Measurements from ENCODE around the gene FGGY.
"Not testable (repeated sequence)": the region's sequence is repeated elsewhere in the genome, so short reads cannot be mapped to it uniquely, and the experiment has no call there.

Gene FGGY

DNA sequence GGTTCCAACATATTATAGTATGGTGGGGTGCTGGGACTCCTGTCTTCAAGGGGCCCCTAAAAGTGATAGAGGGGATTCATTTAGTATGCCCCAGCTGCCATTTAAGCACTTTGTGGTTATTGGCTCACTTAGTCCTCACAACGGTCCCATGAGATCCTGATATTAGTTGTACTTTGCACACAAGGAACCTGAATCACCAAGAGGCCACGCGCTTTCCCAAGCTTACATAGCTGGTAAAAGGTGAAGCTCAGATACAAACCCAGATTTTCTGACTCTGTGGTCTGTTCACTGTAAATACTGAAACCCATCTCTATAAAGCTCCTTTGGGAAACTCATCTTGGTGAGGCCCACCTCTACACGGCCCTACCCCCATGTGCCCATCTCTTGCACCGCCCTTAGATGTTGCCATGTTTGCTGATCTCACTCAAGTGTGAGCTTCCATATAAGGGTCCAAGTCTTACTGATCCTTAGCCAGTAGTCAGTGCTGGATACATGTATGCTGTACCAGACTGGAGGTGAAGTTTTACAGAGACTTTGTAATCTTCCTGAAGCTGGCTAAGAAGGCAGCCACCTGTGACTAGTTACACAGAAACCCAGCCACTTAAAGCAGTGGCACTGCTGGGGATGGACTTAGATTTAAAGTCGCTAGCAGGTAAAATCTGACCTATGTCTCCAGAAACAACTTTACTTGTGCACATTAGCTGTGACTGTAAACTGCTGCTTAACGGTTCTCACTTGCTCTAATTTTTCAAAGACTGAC is 393.5 kb downstream of the FGGY start:
- no peak for DNase-seq

DNA sequence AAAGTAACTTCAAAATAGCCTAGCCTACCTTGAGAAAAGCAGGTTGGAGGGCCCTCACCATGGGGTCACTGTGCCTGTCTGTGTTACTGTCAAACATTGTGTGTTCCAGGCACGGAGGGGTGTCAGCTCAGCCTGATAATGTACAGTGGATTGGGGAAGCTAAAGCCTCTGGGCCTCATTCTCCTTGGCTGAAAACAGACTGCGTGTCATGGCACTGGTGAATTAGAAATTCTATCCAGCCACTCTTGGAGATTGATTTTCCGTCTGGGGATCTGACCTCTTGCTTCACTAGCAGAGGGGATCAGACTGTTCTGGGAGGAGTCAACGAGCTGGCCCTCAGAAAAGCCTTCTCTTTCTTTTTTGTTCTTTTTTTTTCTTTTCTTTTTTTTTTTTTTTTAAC is 394.4 kb downstream of the FGGY start:
- no peak for DNase-seq

DNA sequence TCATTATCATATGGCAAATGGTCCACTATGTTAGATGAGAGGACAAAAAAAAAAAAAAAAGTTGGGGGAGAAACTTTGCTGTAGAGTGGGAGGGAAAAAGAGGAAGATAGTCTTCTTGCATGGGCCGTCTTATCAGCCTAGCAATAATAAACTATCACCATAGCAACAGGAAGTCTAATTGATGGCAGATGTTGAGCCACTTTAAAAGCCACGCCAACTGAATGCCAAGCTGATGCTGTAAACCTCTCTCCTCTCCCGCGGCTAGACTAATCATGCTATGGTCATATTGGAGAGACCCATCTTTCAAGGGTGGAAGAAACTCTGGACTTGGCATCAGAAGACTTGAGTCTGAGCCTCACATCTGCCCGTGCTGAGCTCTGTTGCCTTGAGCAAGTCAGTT is 395.7 kb downstream of the FGGY start:
- no peak for DNase-seq

DNA sequence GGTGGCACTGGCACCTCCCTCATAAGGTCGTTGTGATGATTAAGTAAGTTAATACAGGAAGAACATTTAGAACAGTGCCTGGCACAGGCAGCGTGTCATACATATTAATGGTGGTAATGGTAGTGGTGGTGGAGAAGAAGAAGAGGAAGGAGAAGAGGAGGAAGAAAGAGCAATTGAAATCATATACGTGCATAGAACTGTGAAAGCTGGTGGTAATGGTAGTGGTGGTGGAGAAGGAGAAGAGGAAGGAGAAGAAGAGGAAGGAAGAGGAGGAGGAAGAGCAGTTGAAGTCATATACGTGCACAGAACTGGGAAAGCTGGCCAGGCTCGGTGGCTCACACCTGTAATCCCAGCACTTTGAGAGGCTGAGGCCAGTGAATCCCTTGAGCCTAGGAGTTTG is 396.5 kb downstream of the FGGY start:
- DNase-seq: no peak

DNA sequence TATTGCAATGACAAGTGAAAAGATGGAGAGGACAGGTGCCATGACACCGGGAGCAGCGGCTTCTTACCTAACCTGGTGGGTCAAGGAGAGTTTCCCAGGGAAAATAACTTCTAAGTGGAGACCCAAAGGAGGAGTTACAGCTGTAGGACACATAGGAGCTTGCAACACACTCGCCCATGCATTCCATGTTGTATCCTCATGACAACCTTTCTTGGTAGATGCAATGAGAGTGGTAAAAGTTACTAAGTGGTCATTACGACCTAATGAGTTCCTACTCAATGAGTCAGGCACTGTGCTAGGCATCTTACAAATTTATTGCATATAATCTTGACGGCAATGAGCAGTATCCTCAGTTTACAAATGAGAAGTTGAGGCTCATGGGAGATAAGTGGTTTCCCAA is 398.4 kb downstream of the FGGY start:
- no peak for DNase-seq

DNA sequence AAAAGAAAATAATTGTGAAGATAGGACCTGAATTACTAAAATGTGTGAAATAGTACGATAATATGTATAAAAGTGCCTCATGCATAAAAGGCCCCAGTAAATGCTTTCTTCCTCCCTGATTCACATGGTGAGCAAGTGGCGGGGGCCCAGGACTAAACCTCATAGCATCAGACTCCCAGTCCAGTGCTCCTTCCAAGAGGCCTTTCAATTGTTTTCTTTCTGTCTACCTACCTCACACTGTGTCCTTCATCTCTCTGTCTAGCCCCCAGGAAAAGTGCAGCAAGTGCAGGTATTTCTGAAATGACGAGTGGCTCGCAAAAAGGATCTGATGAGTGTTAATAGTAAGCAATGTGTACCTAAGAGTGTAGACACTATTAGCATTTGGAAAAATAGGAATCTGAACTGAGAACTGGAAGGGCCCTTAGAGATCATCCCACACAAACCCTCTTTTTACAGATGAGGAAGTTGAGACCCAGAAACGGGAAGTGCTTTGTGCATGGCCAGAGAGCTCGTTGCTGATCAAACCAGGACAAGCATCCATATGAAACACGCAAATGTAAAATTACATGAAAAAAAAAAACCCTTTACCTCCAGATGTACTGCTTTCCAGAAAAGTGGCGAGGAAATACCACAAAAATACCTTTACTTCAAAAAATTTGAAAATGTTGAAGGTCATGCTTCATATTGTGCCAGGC is 399.7 kb downstream of the FGGY start:
- peak; percentile 47 for DNase-seq

DNA sequence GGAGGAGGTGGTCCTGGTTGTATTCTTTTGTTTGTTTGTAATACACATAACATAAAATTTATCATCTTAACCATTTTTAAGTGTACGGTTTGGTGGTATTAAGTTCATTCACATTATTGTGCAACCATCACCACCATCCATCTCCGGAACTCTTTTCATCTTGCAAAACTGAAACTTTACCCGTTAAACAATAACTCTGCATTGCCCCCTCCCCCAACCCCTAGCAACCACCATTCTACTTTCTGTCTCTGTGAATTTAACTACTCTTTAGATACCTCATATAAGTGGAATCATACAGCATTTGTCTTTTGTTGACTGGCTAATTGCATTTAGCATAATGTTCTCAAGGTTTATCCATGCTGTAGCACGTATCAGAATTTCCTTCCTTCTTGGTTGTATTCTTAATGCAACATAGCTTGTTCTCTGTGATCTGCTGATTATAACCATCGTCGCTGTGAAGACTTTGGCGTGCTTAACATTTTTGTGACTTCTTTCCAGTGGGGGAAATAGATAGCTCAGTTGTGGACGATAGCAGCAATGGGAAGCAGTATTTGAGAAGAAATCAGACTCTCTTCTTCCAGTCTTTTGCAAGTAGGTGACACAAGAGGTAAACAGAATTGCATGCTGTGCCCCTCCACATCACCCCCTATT is 400.4 kb downstream of the FGGY start:
- no peak for DNase-seq

DNA sequence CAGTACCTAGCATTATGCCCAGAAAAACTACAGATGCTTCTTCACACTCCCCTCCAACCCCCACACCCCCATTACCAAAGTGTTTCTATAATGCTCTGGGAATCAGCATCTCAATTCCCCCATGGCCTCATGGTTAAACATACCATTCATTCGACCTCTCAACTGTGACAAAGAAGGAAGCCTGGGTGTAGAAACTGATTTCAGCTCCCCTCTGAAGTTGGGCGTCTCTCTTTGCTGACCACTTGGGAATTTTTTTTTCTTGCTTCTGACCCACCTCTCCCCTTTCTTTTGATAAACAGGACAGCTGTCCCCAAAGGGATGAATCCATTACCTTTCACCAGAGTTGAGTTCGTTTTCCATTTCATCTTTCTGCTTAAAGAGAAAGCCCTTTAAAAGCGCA is 401.5 kb downstream of the FGGY start:
- no peak for DNase-seq

DNA sequence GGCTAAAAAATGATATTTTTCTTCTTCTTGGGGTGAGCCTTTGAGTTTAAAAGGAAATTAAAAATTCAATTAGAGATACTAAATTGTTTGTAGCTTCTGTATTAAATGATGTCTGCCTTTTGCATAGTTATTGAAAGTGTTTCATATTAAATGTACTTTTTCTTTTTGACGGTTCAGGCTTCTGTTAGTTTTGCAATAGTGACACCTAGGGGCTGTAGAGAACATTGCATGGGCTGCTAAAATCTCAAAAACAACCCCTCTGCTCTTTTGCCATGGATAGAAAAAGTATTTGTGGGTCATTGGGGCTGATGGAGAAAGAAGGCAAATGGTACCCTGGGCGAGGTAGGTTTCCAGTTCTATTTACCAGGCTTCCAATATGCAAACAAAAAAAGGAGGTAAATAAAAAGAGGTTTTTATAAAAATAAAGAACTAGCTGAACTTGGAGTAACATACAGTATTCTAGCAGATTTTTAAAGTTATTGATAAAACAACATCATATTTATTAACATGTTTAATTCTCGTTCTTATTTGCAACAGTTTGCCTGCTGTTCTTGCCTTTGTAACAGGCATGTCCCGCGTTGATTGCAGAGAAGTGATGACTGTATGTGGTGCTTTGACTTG is 402.4 kb downstream of the FGGY start:
- no peak for DNase-seq

DNA sequence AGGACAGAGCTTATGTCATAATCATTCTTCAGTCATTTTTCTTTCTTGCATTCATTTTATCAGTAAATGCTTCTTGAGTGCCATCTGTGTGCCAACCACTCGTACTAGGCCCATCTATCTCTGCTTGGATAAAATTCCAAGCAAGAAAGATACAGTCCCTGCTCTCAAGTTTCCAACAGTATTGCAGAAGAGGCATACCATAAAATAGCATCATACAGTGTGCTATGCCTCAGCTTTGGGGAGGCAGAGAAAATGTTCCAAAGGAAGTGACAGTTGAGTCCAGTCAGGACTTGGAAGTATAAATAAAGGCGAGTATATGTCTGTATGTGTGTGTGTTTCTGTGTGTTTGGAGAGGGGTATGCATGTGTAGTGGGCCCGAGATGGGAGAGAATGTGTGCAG is 404.5 kb downstream of the FGGY start:
- no peak for DNase-seq

DNA sequence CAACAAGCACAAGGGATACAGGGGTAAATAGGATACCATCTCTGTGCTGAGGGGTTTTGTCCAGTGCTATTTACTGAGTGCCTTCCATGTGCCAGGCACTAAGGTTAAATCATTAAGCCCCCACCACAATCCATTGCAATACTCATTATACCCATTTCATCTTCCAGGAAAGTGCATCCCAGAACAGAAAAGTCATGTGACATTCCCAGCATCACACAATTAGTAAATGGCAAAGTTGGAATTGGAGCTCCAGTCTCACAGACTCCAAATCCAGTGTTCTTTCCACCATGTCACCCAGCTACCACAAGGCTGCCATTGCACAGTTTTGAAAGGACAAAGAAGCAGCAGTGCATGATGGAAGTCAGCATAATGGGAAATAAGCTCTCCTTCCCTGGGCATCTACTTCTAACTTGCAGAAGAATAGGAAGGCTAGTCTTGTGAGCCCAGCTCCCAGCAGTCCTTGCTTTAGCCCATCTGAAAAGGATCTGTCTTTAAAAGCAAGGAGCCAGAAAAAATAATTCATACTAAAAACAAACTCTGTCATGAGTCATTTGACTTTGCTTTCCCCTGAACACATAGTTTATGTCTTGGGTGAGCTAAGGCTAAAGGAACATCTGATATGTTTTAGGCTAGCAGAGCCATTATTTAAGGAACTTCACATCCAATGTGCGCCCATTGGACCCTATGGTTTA is 406.5 kb downstream of the FGGY start:
- DNase-seq: no peak

DNA sequence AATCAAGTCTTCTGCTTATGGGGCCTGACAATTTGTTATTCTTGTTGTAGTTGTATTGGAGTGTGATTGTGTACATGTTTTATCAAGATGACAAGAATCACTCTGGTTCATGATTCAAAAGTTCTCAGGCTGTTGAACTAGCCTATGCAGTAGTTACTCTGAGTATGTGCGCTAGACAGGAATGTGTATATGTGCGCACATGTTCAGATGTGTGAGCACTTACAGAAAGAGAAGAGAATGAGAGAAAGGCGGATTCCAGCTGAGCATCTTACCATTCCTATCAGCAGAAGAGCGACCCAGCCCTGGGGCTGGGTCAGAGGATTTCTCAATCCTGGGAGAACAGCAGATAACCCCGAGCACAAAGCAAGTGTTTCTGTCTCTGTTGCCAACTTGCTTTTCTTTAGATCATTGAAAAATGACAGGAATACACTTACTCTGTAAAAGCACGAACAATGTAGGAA is 407.1 kb downstream of the FGGY start:
- DNase-seq: no peak

DNA sequence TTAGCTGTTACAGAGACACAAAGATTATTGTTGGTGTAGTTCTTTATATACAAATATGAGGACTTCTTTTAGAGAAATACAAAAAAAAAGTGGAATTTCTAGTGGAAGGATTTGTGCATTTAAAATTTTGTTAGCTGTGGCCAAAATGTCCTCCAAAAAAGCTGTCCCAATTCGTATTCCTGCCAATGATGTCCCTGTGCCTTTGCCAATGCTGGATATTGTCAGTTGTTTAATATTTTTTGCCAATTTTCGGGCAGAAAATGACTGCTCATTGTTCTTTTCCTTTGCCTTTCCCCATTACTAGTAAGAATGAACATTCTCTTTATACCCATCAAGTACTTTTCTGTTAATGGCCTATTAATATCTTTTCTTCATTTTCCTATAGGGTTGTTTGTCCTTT is 407.8 kb downstream of the FGGY start:
- no peak for DNase-seq

DNA sequence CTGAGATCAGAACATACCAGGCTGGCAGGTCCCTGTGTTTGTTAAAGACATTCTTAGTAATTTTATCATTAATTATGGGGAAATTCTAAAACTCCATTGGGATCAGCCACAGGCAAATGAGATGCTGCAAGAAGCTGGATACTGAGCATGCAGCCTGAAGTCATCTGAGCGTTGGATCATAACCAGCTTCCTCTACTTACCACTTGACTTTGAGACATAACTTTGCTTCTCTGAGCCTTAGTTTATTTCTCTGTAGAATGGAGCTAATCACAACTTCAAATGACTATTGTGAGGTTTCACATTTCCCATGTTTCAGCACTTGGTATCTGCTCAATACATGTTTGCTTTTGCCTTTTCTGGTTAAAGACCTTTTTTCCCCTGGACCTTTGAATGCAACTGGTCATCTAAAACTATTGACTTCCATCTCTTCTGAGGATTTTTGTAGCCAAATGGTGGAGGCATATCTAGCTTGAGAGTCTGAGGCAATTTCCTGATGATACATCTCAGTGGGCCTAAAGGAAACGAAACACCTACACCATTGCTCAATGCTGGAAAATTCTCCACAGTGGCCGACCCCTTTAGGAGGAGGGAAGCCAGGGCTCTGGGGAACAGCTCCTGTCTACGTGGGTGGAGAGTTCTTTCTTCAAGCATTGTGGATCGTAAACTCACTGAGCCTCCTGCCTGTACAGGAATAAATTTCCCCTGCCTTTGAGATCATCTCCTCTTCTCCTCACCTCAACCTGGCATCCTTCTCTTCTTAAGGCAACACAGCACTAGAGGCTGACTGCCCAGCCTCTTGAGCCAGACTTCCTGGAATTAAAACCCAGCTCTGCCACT is 408.8 kb downstream of the FGGY start:
- no peak for DNase-seq

DNA sequence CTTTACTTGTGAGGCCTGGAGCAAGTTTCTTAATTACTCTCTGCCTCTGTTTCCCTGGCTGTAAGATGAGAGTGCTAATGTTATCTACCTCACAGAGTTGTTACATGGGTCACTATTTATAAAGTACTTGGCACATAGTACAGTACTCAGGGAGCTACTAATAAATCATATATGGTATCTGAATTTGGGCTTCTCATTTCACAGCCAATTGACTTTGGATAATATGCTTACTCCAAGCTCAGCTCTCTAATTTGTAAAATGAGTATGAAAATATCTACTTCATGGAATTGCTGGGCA is 409.4 kb downstream of the FGGY start:
- DNase-seq: no peak

DNA sequence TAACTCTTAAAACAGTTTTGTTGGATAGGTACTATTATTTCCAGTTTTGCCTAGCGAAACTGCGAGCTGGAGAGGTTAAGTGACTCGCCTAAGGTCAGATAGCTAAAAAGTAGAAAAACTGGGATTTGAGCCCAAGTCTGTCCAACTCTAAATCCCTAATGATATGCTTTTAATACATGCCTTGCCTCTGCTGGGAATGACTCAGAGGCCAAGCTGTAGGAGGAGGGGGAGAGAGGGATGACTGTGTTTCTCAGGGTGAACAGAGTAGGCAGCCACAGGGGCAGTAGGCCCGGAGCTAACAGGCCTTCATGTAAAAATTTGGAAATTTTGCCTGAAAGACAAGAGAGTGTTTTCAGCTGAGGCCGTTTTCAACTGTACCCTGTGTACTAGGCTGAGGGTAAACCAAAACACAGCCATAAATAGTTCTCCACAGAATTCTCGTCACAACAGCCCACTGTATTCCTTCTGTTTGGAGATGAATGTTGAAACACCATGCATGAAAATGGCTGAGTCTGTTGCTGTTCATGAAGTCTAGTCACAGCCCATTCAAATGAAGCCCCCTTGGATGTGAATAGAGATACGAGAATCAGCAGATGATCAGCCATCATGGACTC is 410.4 kb downstream of the FGGY start:
- no peak for DNase-seq

DNA sequence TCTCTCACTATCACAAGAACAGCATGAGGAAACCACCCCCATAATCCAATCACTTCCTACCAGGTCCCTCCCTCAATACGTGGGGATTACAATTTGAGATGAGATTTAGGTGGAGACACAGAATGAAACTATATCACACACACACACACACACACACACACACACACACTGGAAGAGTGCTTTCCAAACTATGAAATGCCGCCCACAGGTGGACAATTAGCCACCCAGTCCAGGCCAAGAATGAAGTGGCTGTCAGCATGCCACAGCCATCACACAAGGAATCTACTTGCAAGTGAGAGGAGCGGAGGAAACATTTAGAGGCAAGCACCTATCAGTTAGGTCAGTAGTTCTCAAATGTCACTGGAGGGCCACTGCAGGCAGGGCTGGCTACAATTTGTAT is 412.4 kb downstream of the FGGY start:
- no peak for DNase-seq

DNA sequence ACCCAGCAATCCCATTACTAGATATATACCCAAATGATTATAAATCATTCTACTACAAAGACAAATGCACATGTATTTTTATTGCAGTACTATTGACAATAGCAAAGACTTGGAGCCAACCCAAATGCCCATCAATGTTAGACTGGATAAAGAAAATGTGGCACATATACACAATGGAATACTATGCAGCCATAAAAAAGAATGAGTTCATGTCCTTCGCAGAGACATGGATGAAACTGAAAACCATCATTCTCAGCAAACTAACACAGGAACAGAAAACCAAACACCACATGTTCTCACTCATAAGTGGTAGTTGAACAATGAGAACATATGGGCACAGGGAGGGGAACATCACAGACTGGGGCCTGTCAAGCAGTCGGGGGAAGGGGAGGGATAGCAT is 414.0 kb downstream of the FGGY start:
- not testable (repeated sequence) for DNase-seq

DNA sequence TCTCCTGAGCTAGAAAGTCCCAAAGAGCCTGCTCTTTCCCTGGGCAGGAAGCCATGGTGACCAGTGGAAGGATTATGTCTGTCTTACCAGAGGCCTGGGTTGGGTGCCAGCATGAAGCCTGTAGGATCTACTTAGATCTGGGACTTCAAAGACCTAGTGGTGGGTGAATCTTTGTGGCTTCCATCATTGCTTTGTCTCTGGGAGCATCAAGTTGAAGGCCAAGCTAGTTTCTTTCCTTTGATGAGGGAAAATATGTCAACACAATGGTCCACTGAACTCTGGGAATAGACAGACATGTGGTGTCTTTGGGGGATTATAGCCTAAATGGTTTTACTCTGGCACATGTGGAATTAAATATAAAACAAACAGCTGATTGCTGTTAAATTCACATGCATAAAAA is 417.3 kb downstream of the FGGY start:
- DNase-seq: no peak

DNA sequence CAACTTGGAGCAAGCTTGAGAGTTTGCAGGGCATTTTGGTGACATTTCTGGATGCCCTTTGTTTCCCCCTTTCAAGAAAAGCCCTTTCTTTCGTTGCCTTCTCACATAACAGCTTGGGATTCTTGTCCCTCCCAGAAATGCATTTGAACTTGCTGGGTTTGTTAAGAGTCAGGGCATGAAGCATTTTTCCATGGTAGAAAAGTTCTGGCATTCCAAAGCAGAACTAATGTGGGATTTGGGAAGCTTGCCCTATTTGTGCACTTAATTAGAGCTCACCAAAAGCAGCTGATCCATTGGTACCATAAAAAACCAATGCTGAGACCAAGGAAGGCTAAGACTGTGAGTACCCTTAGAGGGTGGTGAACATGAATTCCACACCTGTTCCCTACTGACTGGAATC is 418.1 kb downstream of the FGGY start:
- no peak for DNase-seq

DNA sequence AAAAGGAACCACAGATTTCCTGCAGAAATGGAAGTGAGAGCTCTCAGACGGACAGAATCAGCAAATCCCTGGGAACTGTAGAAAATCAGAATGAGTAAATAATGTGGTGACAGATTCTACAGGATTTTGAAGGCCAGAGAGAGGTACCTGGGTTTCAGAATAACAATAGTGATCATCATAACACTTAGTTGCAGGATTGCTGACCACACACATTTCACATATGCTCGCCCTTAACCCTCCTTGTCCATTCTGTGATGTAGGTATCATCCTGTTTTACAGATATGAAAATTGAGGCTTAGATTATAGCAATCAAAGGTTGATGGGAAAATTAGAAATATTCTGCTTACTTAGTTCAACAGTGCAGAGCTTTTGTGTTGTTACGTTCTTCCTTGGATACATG is 419.9 kb downstream of the FGGY start:
- no peak for DNase-seq
